ENCODE data around the gene PTGFRN.

GRCh38 chr1:117026361-117026760 lies 116.6 kb downstream of the PTGFRN start:
- no peak for TF ChIP-seq CTCF (IDR thresholded peaks at IDR 0.05)
- no peak for TF ChIP-seq SP1 (CRISPR knock-in tag; conservative IDR thresholded peaks at IDR 0.05)

All from WTC11 (cell line).